CD4-positive, alpha-beta T cell treated with Interferon alpha-2 for 1 hour (primary cell): ENCODE measurements around the gene TTC9.

Experiments
- DNase-seq, 2 donors: peaks; one replicate each; pipeline ENCODE4 v3.0.0-alpha.2; 2020 to 2022

TTC9 gene

GRCh38 chr14:70646705-70647104 lies 5.0 kb downstream of the TTC9 start:
- DNase-seq = no peak

- no peak for DNase-seq
These were observed 6.6 kb downstream of the TTC9 start for GRCh38 chr14:70648346-70648745.

GRCh38 chr14:70649803-70650202 lies 8.1 kb downstream of the TTC9 start:
- DNase-seq = no peak

GRCh38 chr14:70651522-70651921 lies 9.8 kb downstream of the TTC9 start:
- DNase-seq = no peak

- no peak for DNase-seq
These were observed 11.2 kb downstream of the TTC9 start for GRCh38 chr14:70652871-70653270.

- no peak for DNase-seq
These were observed 11.9 kb downstream of the TTC9 start for GRCh38 chr14:70653662-70654061.

GRCh38 chr14:70654632-70655031 lies 12.9 kb downstream of the TTC9 start:
- peak in 1 of 2 donors; percentile 47 for DNase-seq

- peak; percentile 77 to 83 for DNase-seq
These were observed 13.6 kb downstream of the TTC9 start for GRCh38 chr14:70655110-70655826.

GRCh38 chr14:70658899-70659298 lies 17.2 kb downstream of the TTC9 start:
- peak; percentile 49 to 55 for DNase-seq

- peak; percentile 53 to 65 for DNase-seq
These were observed 19.5 kb downstream of the TTC9 start for GRCh38 chr14:70660967-70661893.

GRCh38 chr14:70662080-70662479 lies 20.4 kb downstream of the TTC9 start:
- no peak for DNase-seq

GRCh38 chr14:70662816-70663215 lies 21.1 kb downstream of the TTC9 start:
- DNase-seq = no peak

GRCh38 chr14:70663707-70664179 lies 22.0 kb downstream of the TTC9 start:
- no peak for DNase-seq

GRCh38 chr14:70664698-70665447 lies 23.2 kb downstream of the TTC9 start:
- no peak for DNase-seq

- no peak for DNase-seq
These were observed 24.0 kb downstream of the TTC9 start for GRCh38 chr14:70665448-70666360.

- no peak for DNase-seq
These were observed 24.6 kb downstream of the TTC9 start for GRCh38 chr14:70666361-70666686.

GRCh38 chr14:70670992-70671651 lies 29.4 kb downstream of the TTC9 start:
- DNase-seq = no peak

- no peak for DNase-seq
These were observed 30.2 kb downstream of the TTC9 start for GRCh38 chr14:70671652-70672644.

- DNase-seq = no peak
These were observed 35.6 kb downstream of the TTC9 start for GRCh38 chr14:70677341-70677740.

- no peak for DNase-seq
These were observed 39.0 kb downstream of the TTC9 start for GRCh38 chr14:70680748-70681147.
